Uterus (tissue), 2 donors: ENCODE data around the gene SLC38A11.

Experiments used
- CTCF ChIP-seq, 4 experiments: fragments of 200-600 bp in 2 of 4; fragments of 450-650 bp in 2 of 4; sonication (generic) in 2 of 4; IDR thresholded peaks; one replicate each; pipeline ENCODE4 v1.5.1; 2016 to 2019; ENCODE audit warnings: antibody characterized with exemption in 4 of 4, mild to moderate bottlenecking in 2 of 4, moderate library complexity in 1 of 4
- POLR2A ChIP-seq, 2 donors: fragments of 450-650 bp; IDR thresholded peaks; one replicate each; pipeline ENCODE4 v1.6.1; 2016; ENCODE audit warnings: antibody characterized with exemption in 2 of 2, mild to moderate bottlenecking in 1 of 2, moderate library complexity in 1 of 2

DNA sequence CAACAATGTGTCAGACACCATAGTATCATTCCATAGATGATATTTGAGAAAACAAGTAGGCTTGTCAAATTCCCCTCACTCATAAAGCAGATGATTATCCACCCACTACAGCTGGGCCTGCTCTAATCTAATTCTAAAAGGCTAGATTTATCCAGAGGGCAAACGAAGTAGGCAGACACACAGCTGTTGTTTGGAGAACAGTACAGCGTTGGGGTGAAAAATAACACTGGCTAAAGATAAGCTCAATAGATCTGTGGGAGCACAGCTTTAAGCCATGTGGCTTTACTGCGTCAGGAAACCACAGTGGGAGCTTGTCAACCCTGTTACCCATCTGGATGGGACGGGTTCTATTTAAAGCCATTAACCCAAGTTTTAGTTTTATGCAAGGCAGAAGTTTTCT lies 64.8 kb downstream of the SLC38A11 start:
- TF ChIP-seq CTCF (IDR thresholded peaks at IDR 0.05) = no peak
- no peak for TF ChIP-seq POLR2A (IDR thresholded peaks at IDR 0.05)
